ENCODE measurements around the gene HRH3.

DNA sequence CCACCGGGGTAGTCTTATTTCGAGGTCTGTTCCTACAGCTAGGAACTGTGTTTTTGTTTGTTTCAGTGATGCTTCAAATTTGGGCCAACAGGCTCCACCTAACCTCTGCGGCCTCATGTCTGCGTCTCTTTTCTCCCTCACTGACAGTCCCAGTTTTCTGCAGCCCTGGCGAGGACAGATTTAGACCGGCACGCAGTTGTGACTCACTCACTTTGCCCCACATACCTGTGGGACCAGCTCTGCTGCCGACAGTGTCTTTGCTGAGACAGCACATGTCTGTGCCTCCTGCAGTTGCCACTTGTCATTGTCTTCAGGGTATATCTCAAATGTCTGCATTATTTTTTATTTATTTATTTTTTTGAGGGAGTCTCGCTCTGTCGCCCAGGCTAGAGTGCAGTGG lies 47.5 kb upstream of the HRH3 start:
- TF ChIP-seq, protein P1, sequence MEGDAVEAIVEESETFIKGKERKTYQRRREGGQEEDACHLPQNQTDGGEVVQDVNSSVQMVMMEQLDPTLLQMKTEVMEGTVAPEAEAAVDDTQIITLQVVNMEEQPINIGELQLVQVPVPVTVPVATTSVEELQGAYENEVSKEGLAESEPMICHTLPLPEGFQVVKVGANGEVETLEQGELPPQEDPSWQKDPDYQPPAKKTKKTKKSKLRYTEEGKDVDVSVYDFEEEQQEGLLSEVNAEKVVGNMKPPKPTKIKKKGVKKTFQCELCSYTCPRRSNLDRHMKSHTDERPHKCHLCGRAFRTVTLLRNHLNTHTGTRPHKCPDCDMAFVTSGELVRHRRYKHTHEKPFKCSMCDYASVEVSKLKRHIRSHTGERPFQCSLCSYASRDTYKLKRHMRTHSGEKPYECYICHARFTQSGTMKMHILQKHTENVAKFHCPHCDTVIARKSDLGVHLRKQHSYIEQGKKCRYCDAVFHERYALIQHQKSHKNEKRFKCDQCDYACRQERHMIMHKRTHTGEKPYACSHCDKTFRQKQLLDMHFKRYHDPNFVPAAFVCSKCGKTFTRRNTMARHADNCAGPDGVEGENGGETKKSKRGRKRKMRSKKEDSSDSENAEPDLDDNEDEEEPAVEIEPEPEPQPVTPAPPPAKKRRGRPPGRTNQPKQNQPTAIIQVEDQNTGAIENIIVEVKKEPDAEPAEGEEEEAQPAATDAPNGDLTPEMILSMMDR (IDR thresholded peaks at IDR 0.05) = no peak
- TF ChIP-seq POLR2A (IDR thresholded peaks at IDR 0.05; ENCODE audit: low read depth) = no peak
- no peak for TF ChIP-seq EP300 (IDR thresholded peaks at IDR 0.05)
